Measurements from ENCODE around the gene SSC5D.
"Not testable (repeated sequence)": the region's sequence is repeated elsewhere in the genome, so short reads cannot be mapped to it uniquely, and the experiment has no call there.

SSC5D gene

GRCh38 chr19:55486971-55487923 is 989 bp upstream of the SSC5D start:
- DNase-seq (ENCODE audit: low read depth in 2 of 2), result peak in 1 of 2 experiments; percentile 65

DNA sequence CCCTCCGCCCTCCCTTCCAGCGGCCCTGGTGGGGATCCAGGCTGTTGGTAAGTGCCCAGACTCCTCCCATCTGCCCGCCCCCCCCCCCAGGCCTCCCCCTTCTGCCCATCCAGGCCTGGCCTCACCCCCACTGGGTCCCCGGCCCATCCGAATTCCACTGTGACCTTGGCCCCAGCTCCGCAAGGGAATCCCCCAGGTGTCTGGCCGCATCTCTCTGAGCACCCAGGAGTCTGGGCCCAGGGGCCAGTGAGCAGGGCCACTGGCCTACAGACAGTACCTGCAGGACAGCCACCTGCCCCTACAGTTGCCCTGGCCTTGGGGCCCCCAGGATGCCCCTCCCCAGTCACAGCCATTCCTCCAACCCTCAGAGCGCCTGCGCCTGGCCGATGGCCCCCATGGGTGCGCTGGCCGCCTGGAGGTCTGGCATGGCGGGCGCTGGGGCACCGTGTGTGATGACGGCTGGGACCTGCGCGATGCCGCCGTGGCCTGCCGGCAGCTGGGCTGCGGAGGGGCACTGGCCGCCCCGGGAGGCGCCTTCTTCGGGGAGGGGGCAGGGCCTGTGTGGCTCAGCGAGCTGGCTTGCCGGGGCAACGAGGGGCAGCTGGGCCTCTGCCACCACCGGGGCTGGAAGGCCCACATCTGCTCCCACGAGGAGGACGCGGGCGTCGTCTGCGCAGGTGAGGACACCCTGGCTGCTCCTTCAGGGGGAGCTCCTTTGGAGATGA is 912 bp downstream of the SSC5D start:
- DNase-seq (ENCODE audit: low read depth in 2 of 2), result no peak

GRCh38 chr19:55489711-55490477 is 1.7 kb downstream of the SSC5D start:
- DNase-seq (ENCODE audit: low read depth in 2 of 2), result no peak

GRCh38 chr19:55490478-55491432 is 2.5 kb downstream of the SSC5D start:
- DNase-seq (ENCODE audit: low read depth in 2 of 2), result no peak

- no peak for DNase-seq (ENCODE audit: low read depth in 2 of 2)
Observed at GRCh38 chr19:55491546-55492360, 3.5 kb downstream of the SSC5D start.

GRCh38 chr19:55492362-55492944 is 4.2 kb downstream of the SSC5D start:
- no peak for DNase-seq (ENCODE audit: low read depth in 2 of 2)

- DNase-seq (ENCODE audit: low read depth in 2 of 2), result no peak
Observed at GRCh38 chr19:55493052-55493644, 4.9 kb downstream of the SSC5D start.

DNA sequence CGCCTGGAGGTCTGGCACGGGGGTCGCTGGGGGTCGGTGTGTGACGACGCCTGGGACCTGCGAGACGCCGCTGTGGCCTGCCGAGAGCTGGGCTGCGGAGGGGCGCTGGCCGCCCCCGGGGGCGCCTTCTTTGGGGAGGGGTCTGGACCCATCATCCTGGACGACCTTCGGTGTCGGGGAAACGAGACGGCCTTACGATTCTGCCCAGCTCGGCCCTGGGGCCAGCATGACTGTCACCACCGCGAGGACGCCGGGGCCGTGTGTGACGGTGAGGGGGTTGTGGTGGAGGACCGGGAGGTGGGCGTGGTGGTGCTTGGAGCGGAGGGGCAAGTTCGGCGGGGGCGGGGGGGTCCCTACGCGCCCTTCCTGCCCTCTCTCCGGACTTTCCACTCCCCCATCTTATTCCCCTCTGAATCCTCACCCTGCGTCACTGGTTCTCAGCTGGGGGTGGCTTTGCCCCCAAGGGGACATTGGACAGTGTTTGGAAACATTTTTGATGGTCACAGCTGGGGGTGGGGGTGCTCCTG is 5.5 kb downstream of the SSC5D start:
- DNase-seq (ENCODE audit: low read depth in 2 of 2), result no peak

DNA sequence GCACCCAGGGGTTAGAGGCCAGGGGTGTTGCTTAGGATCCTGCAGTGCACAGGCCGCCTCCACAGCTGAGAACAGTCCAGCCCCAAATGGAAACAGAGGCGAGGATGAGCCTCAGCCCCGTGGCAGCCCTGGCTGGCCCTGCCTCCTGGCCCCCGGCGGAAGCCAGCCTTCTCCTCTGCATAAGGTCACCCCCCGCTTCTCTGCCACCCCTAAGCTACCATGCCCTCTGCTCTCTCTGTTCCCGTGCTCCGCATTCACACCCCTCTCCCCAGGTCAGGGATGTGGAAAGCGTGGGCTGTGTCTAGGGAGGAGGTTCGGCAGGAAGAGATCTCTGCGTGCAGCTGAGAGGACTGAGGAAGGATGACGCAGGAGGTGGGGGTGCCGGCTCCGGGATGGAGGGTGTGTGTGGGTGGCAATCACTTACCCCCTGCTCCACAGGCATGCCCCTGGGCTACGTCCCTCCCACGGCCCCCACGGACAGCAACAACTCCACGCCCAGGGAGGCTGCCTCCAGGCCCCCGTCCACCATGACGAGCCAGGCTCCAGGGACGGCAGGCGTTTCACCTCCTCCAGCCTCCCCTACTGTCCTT is 6.0 kb downstream of the SSC5D start:
- DNase-seq (ENCODE audit: low read depth in 2 of 2), result no peak

DNA sequence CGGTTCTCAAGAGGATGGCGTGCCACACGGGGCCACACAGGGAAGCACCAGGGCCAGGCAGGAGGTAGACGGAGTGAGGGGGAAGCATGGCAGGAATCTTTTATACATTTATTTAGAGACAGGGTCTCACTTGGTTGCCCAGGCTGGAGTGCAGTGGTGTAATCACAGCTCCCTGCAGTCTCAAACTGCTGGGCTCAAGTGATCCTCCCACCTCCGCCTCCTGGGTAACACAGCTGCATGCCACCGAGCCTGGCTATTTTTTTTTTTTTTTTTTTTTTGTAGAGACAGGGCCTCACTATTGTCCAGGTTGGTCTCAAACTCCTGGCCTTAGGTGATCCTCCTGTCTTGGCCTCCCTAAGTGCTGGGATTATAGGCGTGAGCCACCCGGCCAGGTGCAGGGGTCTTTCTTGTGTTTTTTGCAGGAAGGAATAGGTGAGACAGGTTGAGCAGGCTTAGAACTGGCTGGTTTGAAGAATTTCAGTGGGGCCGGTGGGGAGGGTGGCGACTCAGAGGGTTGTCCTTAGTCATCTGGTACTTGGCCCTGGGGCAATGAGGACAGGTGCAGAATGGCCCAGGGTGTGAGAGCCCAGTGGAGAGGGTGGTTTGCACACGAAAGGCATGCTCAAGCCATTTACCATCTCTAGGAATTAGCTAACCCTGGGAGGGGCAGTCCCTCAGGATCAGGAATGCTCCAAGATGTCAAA is 7.6 kb downstream of the SSC5D start:
- no peak for DNase-seq (ENCODE audit: low read depth in 2 of 2)

DNA sequence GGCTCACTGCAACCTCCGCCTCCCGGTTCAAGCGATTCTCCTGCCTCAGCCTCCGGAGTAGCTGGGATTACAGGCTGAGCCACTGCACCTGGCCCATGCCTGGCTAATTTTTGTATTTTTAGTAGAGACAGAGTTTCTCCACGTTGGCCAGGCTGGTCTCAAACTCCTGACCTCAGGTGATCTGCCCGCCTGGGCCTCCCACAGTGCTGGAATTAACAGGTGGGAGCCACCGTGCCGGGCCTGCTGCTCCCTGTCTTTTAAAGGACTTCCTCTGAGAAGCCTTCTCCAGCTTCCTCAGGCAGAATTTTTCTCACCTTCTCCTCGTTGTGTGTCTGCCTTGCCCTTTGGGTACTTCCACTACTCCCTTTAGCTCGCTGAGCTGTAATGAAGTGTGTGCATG is 8.6 kb downstream of the SSC5D start:
- not testable (repeated sequence) for DNase-seq (ENCODE audit: low read depth in 2 of 2)

GRCh38 chr19:55497763-55498162 is 9.5 kb downstream of the SSC5D start:
- no peak for DNase-seq (ENCODE audit: low read depth in 2 of 2)

DNA sequence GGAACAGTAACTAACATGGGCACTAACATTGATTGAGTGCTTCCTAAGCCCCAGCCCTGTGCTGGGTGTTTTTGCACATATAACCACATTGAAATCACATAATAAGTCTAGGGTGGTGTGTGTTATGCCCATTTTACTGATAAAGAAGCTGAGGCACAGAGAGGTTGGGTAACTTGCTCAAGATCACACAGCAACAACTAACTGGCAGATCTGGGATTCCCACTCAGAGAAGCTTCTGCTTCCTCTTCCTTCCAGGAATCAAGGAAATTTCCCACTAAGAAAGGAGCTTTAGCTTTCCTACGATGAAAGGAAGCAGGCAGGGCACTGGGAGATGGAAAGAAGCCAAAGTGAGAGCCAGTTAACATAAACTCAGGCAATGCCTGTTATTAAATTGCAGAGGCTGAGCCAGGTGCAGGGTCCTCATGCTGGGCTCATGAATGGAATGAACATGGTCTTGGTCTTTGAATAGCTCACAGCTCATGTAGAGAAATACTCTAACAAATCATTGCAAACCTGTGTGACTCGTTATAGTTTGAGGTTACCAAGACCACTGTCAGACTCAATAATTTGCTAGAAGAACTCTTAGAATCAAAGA is 10.1 kb downstream of the SSC5D start:
- DNase-seq (ENCODE audit: low read depth in 2 of 2), result no peak

DNA sequence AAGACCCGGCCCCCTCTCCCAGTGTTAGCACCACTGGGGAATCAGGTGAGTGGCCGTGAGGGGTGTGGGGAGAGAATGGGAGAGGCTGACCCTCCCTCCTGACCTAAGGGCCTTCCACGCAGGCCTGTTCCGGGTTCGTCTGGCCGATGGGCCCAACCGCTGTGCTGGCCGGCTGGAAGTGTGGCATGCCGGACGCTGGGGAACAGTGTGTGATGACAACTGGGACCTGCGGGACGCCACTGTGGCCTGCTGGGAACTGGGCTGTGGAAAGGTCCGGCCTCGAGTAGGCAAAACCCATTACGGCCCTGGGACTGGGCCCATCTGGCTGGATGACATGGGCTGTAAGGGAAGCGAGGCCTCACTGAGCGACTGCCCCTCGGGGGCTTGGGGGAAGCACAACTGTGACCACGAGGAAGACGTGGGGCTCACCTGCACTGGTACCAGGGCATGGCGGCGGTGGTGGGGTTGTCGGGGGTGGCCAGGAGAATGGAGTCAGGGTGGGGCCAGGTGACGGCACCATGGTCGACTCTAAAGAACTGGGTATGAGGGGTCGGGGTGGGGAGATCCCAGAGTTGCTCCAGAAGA is 12.2 kb downstream of the SSC5D start:
- no peak for DNase-seq (ENCODE audit: low read depth in 2 of 2)

GRCh38 chr19:55502197-55502952 is 14.1 kb downstream of the SSC5D start:
- DNase-seq (ENCODE audit: low read depth in 2 of 2), result no peak

DNA sequence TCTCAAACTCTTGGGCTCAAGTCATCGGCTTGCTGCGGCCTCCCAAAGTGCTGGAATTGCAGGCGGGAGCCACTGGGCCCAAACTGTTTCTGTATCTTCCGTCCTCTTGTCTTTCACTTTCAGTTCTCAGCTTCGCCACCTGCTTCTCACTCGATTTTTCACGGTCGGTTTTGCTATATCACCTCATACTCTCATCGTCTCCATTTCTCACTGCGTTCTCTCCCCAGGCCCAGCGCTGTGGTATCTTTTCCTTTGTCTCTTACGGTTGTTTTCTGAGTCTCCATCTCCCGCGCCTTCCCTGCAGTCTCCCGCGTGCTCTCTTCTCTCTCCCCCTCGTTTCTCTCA is 14.9 kb downstream of the SSC5D start:
- no peak for DNase-seq (ENCODE audit: low read depth in 2 of 2)

Data from stimulated activated CD4-positive, alpha-beta T cell treated with anti-CD3 and anti-CD28 coated beads, Interleukin-12 subunit alpha, Interleukin-12 subunit beta, amount 100 ng/mL, for 24 hours (primary cell).